ENCODE results near the gene SEMA4B.

Gene SEMA4B

GRCh38 chr15:90223441-90224165 is 22.5 kb downstream of the SEMA4B start:
- FAIRE-seq (no peak), DNase-seq (ENCODE audit: extremely low spot score, insufficient read length, low read depth) (no peak)

- no peak for FAIRE-seq
- no peak for DNase-seq (ENCODE audit: extremely low spot score, insufficient read length, low read depth)
Measured at GRCh38 chr15:90225047-90225446, 23.9 kb downstream of the SEMA4B start.

- no peak for DNase-seq (ENCODE audit: extremely low spot score, insufficient read length, low read depth)
- FAIRE-seq: no peak
Measured at GRCh38 chr15:90225504-90226234, 24.5 kb downstream of the SEMA4B start.

GRCh38 chr15:90227336-90227735 is 26.2 kb downstream of the SEMA4B start:
- no peak for FAIRE-seq
- no peak for DNase-seq (ENCODE audit: extremely low spot score, insufficient read length, low read depth)

GRCh38 chr15:90227816-90228772 is 27.0 kb downstream of the SEMA4B start:
- DNase-seq (ENCODE audit: extremely low spot score, insufficient read length, low read depth) (no peak), FAIRE-seq (no peak)

GRCh38 chr15:90228960-90229359 is 27.8 kb downstream of the SEMA4B start:
- DNase-seq (ENCODE audit: extremely low spot score, insufficient read length, low read depth) (no peak), FAIRE-seq (no peak)

- no peak for FAIRE-seq
- DNase-seq (ENCODE audit: extremely low spot score, insufficient read length, low read depth): no peak
Measured at GRCh38 chr15:90230071-90230494, 29.0 kb downstream of the SEMA4B start.

DNA sequence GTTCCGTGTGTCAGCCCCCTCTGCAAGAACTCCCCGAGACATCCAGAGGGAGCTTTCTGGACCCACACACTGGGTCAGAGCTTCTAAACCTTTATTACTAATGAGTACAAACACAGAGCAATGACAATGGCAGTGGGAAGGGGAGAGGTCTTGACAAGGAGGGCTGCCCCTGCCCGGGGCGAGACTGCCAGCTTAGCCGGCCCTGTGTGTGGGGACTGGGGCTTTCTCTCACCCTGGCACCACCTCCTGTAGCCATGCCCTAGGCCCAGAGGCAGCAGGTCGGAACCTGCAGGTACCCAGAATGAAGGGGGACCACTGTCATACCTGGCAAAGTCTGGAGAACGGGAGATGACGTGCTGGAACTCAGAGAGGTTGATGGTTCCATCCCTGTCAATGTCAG is 29.5 kb downstream of the SEMA4B start:
- no peak for FAIRE-seq
- no peak for DNase-seq (ENCODE audit: extremely low spot score, insufficient read length, low read depth)

GRCh38 chr15:90231028-90232017 is 30.2 kb downstream of the SEMA4B start:
- FAIRE-seq (peak; percentile 84), DNase-seq (ENCODE audit: extremely low spot score, insufficient read length, low read depth) (no peak)

DNA sequence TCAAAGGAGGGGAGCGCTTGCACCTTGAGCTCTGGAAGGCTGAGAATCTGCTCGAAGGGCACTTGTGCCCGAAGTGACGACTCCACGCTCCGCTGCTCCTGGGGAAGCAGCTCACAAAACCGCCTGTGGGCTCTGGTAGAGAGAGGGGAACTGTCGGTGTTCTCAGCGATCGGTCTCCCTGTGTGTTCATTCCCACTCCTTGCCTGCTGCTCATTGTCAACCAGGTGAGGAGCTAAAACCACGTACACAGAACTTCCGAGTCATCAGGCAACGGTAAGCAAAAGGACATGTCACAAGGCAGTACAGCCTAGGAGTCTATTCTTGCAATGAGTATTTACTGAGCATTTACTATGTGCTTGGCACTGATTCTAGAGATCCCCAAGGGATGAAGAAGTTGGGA is 31.1 kb downstream of the SEMA4B start:
- FAIRE-seq: peak; percentile 64
- DNase-seq (ENCODE audit: extremely low spot score, insufficient read length, low read depth): no peak

GRCh38 chr15:90232941-90233386 is 31.8 kb downstream of the SEMA4B start:
- FAIRE-seq (peak; percentile 70), DNase-seq (ENCODE audit: extremely low spot score, insufficient read length, low read depth) (no peak)

- FAIRE-seq (no peak), DNase-seq (ENCODE audit: extremely low spot score, insufficient read length, low read depth) (peak; percentile 94)
Measured at GRCh38 chr15:90233387-90234095, 32.4 kb downstream of the SEMA4B start, which contains the start of gene CIB1. TSS of gene CIB1 (minus strand) at chr15:90233941. CDS start at chr15:90233885, 56 bp downstream.

DNA sequence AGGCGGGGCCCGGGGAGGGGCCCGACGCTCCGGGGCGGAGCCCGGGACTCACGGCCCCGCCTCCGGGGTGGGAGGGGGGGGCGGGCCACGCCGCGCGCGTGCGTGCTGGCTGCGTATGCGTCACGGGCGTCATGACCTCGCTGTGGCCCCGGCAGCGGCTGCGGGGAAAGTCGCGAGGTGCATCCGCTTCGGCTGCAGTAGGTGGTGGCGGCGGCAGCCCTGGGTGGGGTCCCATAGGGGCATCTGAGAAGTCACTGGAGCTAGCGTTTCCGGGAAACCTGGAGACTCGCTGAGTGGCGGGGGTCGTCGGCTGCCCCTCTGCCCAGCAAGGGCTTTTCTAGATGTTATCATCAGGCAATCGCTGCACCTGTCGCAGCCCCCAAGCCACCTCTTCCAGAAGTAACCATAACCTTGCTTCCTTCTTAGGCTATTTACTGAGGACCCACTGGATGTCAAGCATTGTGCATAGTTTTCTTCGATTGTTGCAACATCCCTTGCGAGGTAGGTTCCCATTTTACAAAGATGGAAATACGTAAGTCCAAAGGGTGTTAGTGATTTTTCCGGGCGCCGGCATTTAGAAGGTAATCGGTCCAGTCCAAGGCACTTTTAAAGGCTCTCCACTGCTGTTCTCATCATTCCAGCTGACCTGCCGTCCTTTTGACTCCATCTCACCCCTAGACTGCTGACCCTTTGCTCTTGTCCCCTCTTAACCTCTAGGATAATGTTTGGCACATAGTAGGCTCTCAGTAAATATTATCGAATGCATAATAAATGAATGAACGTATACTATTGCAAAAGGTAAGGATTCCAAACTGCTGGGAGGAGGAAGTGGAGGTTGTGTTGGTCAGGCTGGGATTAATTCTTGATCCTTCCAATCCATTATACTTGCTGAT is 33.2 kb downstream of the SEMA4B start, which contains the start of gene GDPGP1:
Gene GDPGP1, plus strand, starts transcription at position 114 of the 893 bp plus-strand sequence. CDS start 6,700 bp downstream, outside the sequence.
- peak; percentile 87 for FAIRE-seq

DNA sequence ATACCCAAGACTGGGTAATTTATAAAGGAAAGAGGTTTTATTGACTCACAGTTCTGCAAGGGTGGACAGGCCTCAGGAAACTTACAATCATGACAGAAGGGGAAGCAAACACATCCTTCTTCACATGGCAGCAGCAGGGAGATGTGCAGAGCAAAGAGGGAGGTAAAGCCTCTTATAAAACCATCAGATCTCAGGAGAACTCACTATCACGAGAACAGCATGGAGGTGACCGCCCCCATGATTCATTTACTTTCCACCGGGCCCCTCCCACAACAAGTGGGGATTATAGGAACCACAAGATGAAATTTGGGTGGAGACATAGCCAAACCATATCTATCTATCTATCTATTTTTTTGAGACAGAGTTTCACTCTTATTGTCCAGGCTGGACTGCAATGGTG is 38.2 kb downstream of the SEMA4B start:
- FAIRE-seq (no peak), DNase-seq (ENCODE audit: extremely low spot score, insufficient read length, low read depth) (no peak)

More for the DNA sequence above, 33.2 kb downstream of the SEMA4B start, which contains the start of gene GDPGP1:
- no peak for DNase-seq (ENCODE audit: extremely low spot score, insufficient read length, low read depth)

- DNase-seq (ENCODE audit: extremely low spot score, insufficient read length, low read depth) (no peak), FAIRE-seq (no peak)
Measured at GRCh38 chr15:90240856-90241255, 39.7 kb downstream of the SEMA4B start.

- DNase-seq (ENCODE audit: extremely low spot score, insufficient read length, low read depth): no peak
- no peak for FAIRE-seq
Measured at GRCh38 chr15:90241343-90242192, 40.4 kb downstream of the SEMA4B start.
